RWPE1 (cell line): ENCODE results near the gene UBE2E2.
A peak's percentile ranks its signal among the peaks of the same experiment; 100 is the strongest.
"Not testable (repeated sequence)": the region's sequence is repeated elsewhere in the genome, so short reads cannot be mapped to it uniquely, and the experiment has no call there.

Experiments used
- CTCF ChIA-PET: fragments of 350-600 bp; sonication (Branson Sonifier 250); formaldehyde crosslinking; extraction: SDS; loops from one replicate; lab custom pipeline; 2021; lab: Yijun Ruan, JAX
- POLR2A ChIA-PET: fragments of 400-600 bp; formaldehyde crosslinking; extraction: SDS; loops from one replicate; lab custom pipeline; 2020; ENCODE audit warnings: antibody characterized with exemption; ENCODE audit not compliant: low non-redundant PET; lab: Yijun Ruan, JAX
- DNase-seq: peaks from one replicate; pipeline ENCODE4 v3.0.0; 2012; ENCODE audit warnings: low spot score
- H3K27ac ChIP-seq: fragments of 450-650 bp; 2 replicates; pipeline ENCODE4 v1.5.1; 2017
- CTCF ChIP-seq: fragments of 450-650 bp; conservative IDR thresholded peaks from 2 replicates; pipeline ENCODE4 v1.5.1; 2017; ENCODE audit warnings: low read depth, mild to moderate bottlenecking

The UBE2E2 gene

GRCh38 chr3:23169551-23169950 lies 33.6 kb upstream of the UBE2E2 start:
- DNase-seq = no peak
- H3K27ac ChIP-seq = no peak overlapping the region
- ChIA-PET CTCF (interaction anchor here (0.6 kb wide), 2 partner anchors 686 to 1383 kb away, joined by 3 read pairs; no protein-coding TSS in a partner anchor), POLR2A (no interaction called here)
- no peak for TF ChIP-seq CTCF

- CTCF ChIA-PET = no interaction called here
These were observed 32.8 kb upstream of the UBE2E2 start for GRCh38 chr3:23170291-23170690.

GRCh38 chr3:23172059-23172458 lies 31.1 kb upstream of the UBE2E2 start:
- TF ChIP-seq CTCF = no peak
- no peak overlapping the region for H3K27ac ChIP-seq
- CTCF ChIA-PET = no interaction called here
- POLR2A ChIA-PET = no interaction called here
- peak; percentile 54 for DNase-seq

More at GRCh38 chr3:23170291-23170690, 32.8 kb upstream of the UBE2E2 start:
- POLR2A ChIA-PET = no interaction called here
- H3K27ac ChIP-seq = no peak overlapping the region
- no peak for TF ChIP-seq CTCF
- DNase-seq = no peak

GRCh38 chr3:23174426-23175039 lies 28.6 kb upstream of the UBE2E2 start:
- H3K27ac ChIP-seq = no peak overlapping the region
- CTCF ChIA-PET = no interaction called here
- no peak for DNase-seq
- no peak for TF ChIP-seq CTCF
- POLR2A ChIA-PET = no interaction called here

- CTCF ChIA-PET = no interaction called here
- POLR2A ChIA-PET = no interaction called here
These were observed 27.6 kb upstream of the UBE2E2 start for GRCh38 chr3:23175341-23176083.

GRCh38 chr3:23176839-23177238 lies 26.3 kb upstream of the UBE2E2 start:
- H3K27ac ChIP-seq, DNase-seq, POLR2A ChIA-PET: not testable (repeated sequence)
- CTCF ChIA-PET = interaction anchor here (0.5 kb wide), 1 partner anchor 16 kb away, joined by 3 read pairs; no protein-coding TSS in a partner anchor

More at GRCh38 chr3:23175341-23176083, 27.6 kb upstream of the UBE2E2 start:
- DNase-seq = no peak
- no peak overlapping the region for H3K27ac ChIP-seq
- no peak for TF ChIP-seq CTCF
